Measurements from ENCODE around the gene ITGB1. TPM values are rescaled to one million over a fixed set of nuclear protein-coding genes. Genes with fewer than 3 reads are reported as not detected.

The ITGB1 gene
- total and polyA plus RNA-seq, 2 experiments from 2014 or later: 317 to 439 TPM

DNA sequence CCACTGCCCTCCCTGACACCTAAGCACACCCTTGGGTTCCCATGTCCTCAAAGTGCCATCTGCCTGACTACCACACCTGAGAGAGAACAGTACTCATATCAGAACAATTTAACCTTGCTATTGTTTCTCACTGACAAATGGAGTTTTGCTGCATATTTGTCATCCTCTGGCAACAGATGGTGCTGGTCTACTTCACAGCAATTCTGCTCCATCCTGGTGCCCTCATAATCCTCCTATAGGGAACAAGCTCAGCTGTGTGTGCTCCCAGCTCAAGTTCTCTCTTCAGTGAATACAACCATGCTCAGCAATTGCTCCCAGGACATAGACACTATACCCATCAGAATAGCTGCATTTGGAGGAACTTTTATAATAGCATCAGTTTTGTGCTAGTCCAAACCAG is 32.8 kb upstream of the ITGB1 start (continued):
- TF ChIP-seq, protein P1, sequence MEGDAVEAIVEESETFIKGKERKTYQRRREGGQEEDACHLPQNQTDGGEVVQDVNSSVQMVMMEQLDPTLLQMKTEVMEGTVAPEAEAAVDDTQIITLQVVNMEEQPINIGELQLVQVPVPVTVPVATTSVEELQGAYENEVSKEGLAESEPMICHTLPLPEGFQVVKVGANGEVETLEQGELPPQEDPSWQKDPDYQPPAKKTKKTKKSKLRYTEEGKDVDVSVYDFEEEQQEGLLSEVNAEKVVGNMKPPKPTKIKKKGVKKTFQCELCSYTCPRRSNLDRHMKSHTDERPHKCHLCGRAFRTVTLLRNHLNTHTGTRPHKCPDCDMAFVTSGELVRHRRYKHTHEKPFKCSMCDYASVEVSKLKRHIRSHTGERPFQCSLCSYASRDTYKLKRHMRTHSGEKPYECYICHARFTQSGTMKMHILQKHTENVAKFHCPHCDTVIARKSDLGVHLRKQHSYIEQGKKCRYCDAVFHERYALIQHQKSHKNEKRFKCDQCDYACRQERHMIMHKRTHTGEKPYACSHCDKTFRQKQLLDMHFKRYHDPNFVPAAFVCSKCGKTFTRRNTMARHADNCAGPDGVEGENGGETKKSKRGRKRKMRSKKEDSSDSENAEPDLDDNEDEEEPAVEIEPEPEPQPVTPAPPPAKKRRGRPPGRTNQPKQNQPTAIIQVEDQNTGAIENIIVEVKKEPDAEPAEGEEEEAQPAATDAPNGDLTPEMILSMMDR (conservative IDR thresholded peaks at IDR 0.05; ENCODE audit: low read depth in 2 of 2): no peak
- no peak for TF ChIP-seq ZNF114 (CRISPR knock-in tag; IDR thresholded peaks at IDR 0.05)
- no peak for TF ChIP-seq EZH2phosphoT487 (IDR thresholded peaks at IDR 0.05; ENCODE audit: unreplicated experiment)
- TF ChIP-seq JUNB (IDR thresholded peaks at IDR 0.05; ENCODE audit: unreplicated experiment): no peak

DNA sequence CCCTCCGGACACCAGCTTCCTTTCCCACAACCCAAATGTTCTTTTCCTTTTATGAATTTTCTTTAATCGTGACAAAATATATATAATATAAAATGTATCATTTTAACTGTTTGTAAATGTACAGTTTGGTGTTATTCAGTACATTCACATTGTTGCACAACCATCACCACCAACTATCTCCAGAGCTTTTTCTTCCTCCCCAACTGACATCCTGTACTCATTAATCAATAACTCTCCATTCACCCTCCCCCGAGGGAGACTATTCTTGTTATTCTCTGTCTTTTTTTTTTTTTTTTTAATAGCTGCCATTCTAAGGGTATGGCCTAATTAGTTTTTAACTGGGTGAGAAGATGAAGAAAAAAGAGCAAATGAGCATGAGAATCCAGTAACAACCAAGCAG is 30.6 kb upstream of the ITGB1 start:
- Mint-ChIP-seq H3K27me3 (ENCODE audit: insufficient read depth, low read depth, poor library complexity) (no peaks in the 10 kb centered on the region), H3K27ac (no peak overlapping the region), H3K9me3 (0 out of 3 replicates have a peak, but pooled peaks cover 2% of the 10 kb centered on the region), H3K4me1 (peaks cover 20% of the 10 kb centered on the region), H3K4me3 (no peak overlapping the region), H3K36me3 (ENCODE audit: low read depth) (no peaks in the 10 kb centered on the region)
- Histone ChIP-seq H4K20me1 (replicated peaks; ENCODE audit: insufficient read depth) (no peaks in the 10 kb centered on the region), H3K27me3 (ENCODE audit: insufficient read depth) (no peaks in the 10 kb centered on the region), H3K27ac (ENCODE audit: low read depth) (no peak overlapping the region), H2AFZ (no peak overlapping the region), H3K4me3 (no peak overlapping the region), H3F3A (replicated peaks; ENCODE audit: low read depth) (no peaks in the 10 kb centered on the region), H3K79me2 (replicated peaks; ENCODE audit: insufficient read depth) (no peaks in the 10 kb centered on the region), H3K4me1 (ENCODE audit: insufficient read depth) (peaks cover 14% of the 10 kb centered on the region), H3K4me2 (no peak overlapping the region), H3K9me2 (ENCODE audit: insufficient read depth) (no peaks in the 10 kb centered on the region), H3K36me3 (ENCODE audit: insufficient read depth) (no peaks in the 10 kb centered on the region)
- ATAC-seq: no peak
- no peak for DNase-seq (ENCODE audit: low spot score)
- TF ChIP-seq STAT1 (IDR thresholded peaks at IDR 0.05; ENCODE audit: unreplicated experiment) (no peak), NANOG (IDR thresholded peaks at IDR 0.05; ENCODE audit: borderline replicate concordance) (no peak), EZH2 (IDR thresholded peaks at IDR 0.05; ENCODE audit: low read depth, unreplicated experiment) (no peak)
- TF ChIP-seq, protein P2, sequence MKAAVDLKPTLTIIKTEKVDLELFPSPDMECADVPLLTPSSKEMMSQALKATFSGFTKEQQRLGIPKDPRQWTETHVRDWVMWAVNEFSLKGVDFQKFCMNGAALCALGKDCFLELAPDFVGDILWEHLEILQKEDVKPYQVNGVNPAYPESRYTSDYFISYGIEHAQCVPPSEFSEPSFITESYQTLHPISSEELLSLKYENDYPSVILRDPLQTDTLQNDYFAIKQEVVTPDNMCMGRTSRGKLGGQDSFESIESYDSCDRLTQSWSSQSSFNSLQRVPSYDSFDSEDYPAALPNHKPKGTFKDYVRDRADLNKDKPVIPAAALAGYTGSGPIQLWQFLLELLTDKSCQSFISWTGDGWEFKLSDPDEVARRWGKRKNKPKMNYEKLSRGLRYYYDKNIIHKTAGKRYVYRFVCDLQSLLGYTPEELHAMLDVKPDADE (IDR thresholded peaks at IDR 0.05): no peak

DNA sequence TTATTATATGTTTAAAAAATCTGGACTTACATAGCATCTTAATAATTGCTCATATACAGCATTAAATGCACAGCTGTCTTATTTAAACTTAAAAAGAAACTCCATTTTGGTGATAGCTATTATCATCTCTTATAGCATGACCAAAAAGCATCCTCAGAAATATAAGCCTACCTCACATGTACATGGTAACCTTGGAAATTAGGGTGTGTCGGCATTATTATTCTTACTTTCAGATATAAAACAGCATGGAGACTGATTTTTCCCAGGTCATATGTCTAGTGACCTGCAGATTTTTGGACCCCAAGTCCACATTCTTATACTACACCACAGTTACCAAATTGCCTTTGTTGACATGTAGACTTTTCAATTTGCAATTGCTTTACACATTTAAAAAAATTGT is 29.1 kb upstream of the ITGB1 start:
- peaks cover 16% of the 10 kb centered on the region for H3K4me1 ChIP-seq (ENCODE audit: insufficient read depth)
- H3K9me2 ChIP-seq (ENCODE audit: insufficient read depth): no peaks in the 10 kb centered on the region
- ATAC-seq (no peak), DNase-seq (ENCODE audit: low spot score) (no peak)
- H3K4me3 Mint-ChIP-seq: no peak overlapping the region
- TF ChIP-seq CREB1 (CRISPR knock-in tag; IDR thresholded peaks at IDR 0.05; ENCODE audit: low read depth) (no peak), NANOG (IDR thresholded peaks at IDR 0.05; ENCODE audit: borderline replicate concordance) (no peak), EZH2phosphoT487 (IDR thresholded peaks at IDR 0.05; ENCODE audit: unreplicated experiment) (no peak), ZNF114 (CRISPR knock-in tag; IDR thresholded peaks at IDR 0.05) (no peak), JUNB (IDR thresholded peaks at IDR 0.05; ENCODE audit: unreplicated experiment) (no peak)
- 0 out of 3 replicates have a peak, but pooled peaks cover 2% of the 10 kb centered on the region for H3K9me3 Mint-ChIP-seq
- H3K36me3 ChIP-seq (ENCODE audit: insufficient read depth): no peaks in the 10 kb centered on the region
- H2AFZ ChIP-seq: no peak overlapping the region
- no peaks in the 10 kb centered on the region for H3K27me3 ChIP-seq (ENCODE audit: insufficient read depth)
- H3K4me3 ChIP-seq: no peak overlapping the region
- no peaks in the 10 kb centered on the region for H3K79me2 ChIP-seq (replicated peaks; ENCODE audit: insufficient read depth)
- H3K27me3 Mint-ChIP-seq (ENCODE audit: insufficient read depth, low read depth, poor library complexity): no peaks in the 10 kb centered on the region
- H3K4me2 ChIP-seq: no peak overlapping the region
- no peak overlapping the region for H3K27ac ChIP-seq (ENCODE audit: low read depth)
- H3K27ac Mint-ChIP-seq: no peak overlapping the region
- H4K20me1 ChIP-seq (replicated peaks; ENCODE audit: insufficient read depth): no peaks in the 10 kb centered on the region
- H3K4me1 Mint-ChIP-seq: peaks cover 28% of the 10 kb centered on the region
- no peaks in the 10 kb centered on the region; the same call in 1 of the 2 replicates for H3F3A ChIP-seq (replicated peaks; ENCODE audit: low read depth)
- no peaks in the 10 kb centered on the region for H3K36me3 Mint-ChIP-seq (ENCODE audit: low read depth)
